Stimulated activated CD8-positive, alpha-beta memory T cell treated with anti-CD3 and anti-CD28 coated beads, Interleukin-2, amount 100 ng/mL, for 1 hour (primary cell): ENCODE measurements around the gene PVALEF.
A peak's percentile ranks its signal among the peaks of the same experiment; 100 is the strongest.

ENCODE experiments used
- DNase-seq, 2 donors: peaks; one replicate each; pipeline ENCODE4 v3.0.0-alpha.2; 2020; ENCODE audit warnings: low read depth in 2 of 2

The PVALEF gene

GRCh38 chr17:81165246-81166032 is at the start of gene PVALEF:
PVALEF (plus strand) TSS chr17:81165507; CDS start chr17:81181227, 15,720 bp downstream.
- DNase-seq = no peak

- no peak for DNase-seq
These were observed 49.4 kb upstream of the PVALEF start for GRCh38 chr17:81115749-81116464.

GRCh38 chr17:81116704-81117103 is 48.6 kb upstream of the PVALEF start:
- no peak for DNase-seq

- no peak for DNase-seq
These were observed 47.6 kb upstream of the PVALEF start for GRCh38 chr17:81117672-81118198.

GRCh38 chr17:81118308-81119221 is 46.7 kb upstream of the PVALEF start:
- DNase-seq = no peak

GRCh38 chr17:81119223-81120148 is 45.8 kb upstream of the PVALEF start:
- peak; percentile 54 to 59 for DNase-seq

- no peak for DNase-seq
These were observed 45.2 kb upstream of the PVALEF start for GRCh38 chr17:81120149-81120484.

- no peak for DNase-seq
These were observed 44.3 kb upstream of the PVALEF start for GRCh38 chr17:81120695-81121621.

- no peak for DNase-seq
These were observed 43.2 kb upstream of the PVALEF start for GRCh38 chr17:81121841-81122733.

GRCh38 chr17:81123052-81124048 is 42.0 kb upstream of the PVALEF start:
- DNase-seq = no peak

GRCh38 chr17:81124377-81124776 is 40.9 kb upstream of the PVALEF start:
- no peak for DNase-seq

- DNase-seq = no peak
These were observed 39.7 kb upstream of the PVALEF start for GRCh38 chr17:81125573-81126081.

- DNase-seq = no peak
These were observed 38.8 kb upstream of the PVALEF start for GRCh38 chr17:81126281-81127132.

GRCh38 chr17:81127133-81127455 is 38.2 kb upstream of the PVALEF start:
- DNase-seq = no peak

GRCh38 chr17:81127526-81128177 is 37.7 kb upstream of the PVALEF start:
- DNase-seq = no peak

GRCh38 chr17:81128338-81128737 is 37.0 kb upstream of the PVALEF start:
- no peak for DNase-seq
